HCT116 (cell line): ENCODE data around the gene ASIC5. TPM values are rescaled to one million over a fixed set of nuclear protein-coding genes. Genes with fewer than 3 reads are reported as not detected.

Experiments
- ATAC-seq: fragments of 200-7000 bp; cut with Tn5 transposase; 2 replicates; pipeline ENCODE4 v1.9.1; 2020; ENCODE audit warnings: mild to moderate bottlenecking, moderate library complexity
- BruUV-seq: library from RNA; stranded (reverse); fragments of 400-500 nt; replicated peaks from 2 replicates; lab custom pipeline; 2021; lab: Mats Ljungman, UMichigan
- CTCF ChIA-PET: fragments of 300-600 bp; sonication (Branson Sonifier 250); formaldehyde crosslinking; loops from one replicate; lab custom pipeline; 2021; ENCODE audit warnings: antibody characterized with exemption; lab: Charles Lee
- POLR2A ChIA-PET: fragments of 300-600, 350-600 bp; sonication (Branson Sonifier 250); formaldehyde crosslinking; loops from one replicate; lab custom pipeline; 2021; ENCODE audit warnings: antibody characterized with exemption; lab: Charles Lee
- RAD21 ChIA-PET, 2 experiments: fragments of 300-600 bp; sonication (Branson Sonifier 250); formaldehyde crosslinking; loops; one replicate each; lab custom pipeline; 2023; ENCODE audit warnings: low total read pairs in 2 of 2; ENCODE audit not compliant: uncharacterized antibody in 2 of 2, unreplicated experiment in 2 of 2, low non-redundant PET in 1 of 2; lab: Charles Lee
- DNase-seq: peaks from one replicate; pipeline ENCODE4 v3.0.0-alpha.2; 2010; ENCODE audit warnings: low read depth, low spot score
- H2AFZ ChIP-seq: fragments of 200-600 bp; shearing (Covaris generic), sonication (generic); 2 replicates; pipeline ENCODE4 v1.6.1; 2017; ENCODE audit warnings: low read depth, mixed run types, mixed read lengths, antibody characterized with exemption, low read length; ENCODE audit not compliant: poor library complexity, severe bottlenecking
- H3K27ac ChIP-seq: 2 replicates; pipeline ENCODE4 v1.5.1; 2012; ENCODE audit warnings: low read depth, low read length
- H3K27me3 ChIP-seq: fragments of 200-600 bp; sonication (generic); 2 replicates; pipeline ENCODE4 v1.6.1; 2016; ENCODE audit warnings: mixed run types, low read length, mixed read lengths; ENCODE audit not compliant: insufficient read depth
- H3K36me3 ChIP-seq, 2 experiments: fragments of 200-500 bp in 1 of 2; fragments of 200-600 bp in 1 of 2; sonication (Bioruptor generic) in 1 of 2; sonication (generic) in 1 of 2; 2 replicates each; pipeline versions ENCODE4 v1.5.1 to v1.6.1; 2014 to 2016; ENCODE audit warnings: low read length in 2 of 2, inconsistent platforms in 1 of 2, mixed read lengths in 1 of 2, mixed run types in 1 of 2; ENCODE audit not compliant: insufficient read depth in 2 of 2, control insufficient read depth in 1 of 2
- H3K4me1 ChIP-seq, 2 experiments: fragments of 200-600 bp in 1 of 2; sonication (generic) in 1 of 2; 2 replicates each; pipeline versions ENCODE4 v1.5.1 to v1.6.1; 2012 to 2017; ENCODE audit warnings: low read length in 2 of 2, inconsistent platforms in 1 of 2, mild to moderate bottlenecking in 1 of 2, mixed read lengths in 1 of 2, mixed run types in 1 of 2, moderate library complexity in 1 of 2; ENCODE audit not compliant: insufficient read depth in 2 of 2, control insufficient read depth in 1 of 2
- H3K4me2 ChIP-seq: fragments of 200-600 bp; sonication (generic); 2 replicates; pipeline ENCODE4 v1.6.1; 2017; ENCODE audit warnings: mixed run types, low read length, mixed read lengths
- H3K4me3 ChIP-seq, 2 experiments: fragments of 200-600 bp in 1 of 2; sonication (generic) in 1 of 2; replicated peaks in 1 of 2; 2 replicates each; pipeline ENCODE4 v1.5.1; 2011 to 2016; ENCODE audit warnings: low read length in 2 of 2, control low read depth in 1 of 2, low read depth in 1 of 2, mild to moderate bottlenecking in 1 of 2, mixed read lengths in 1 of 2, mixed run types in 1 of 2
- H3K79me2 ChIP-seq: fragments of 200-600 bp; sonication (generic); 2 replicates; pipeline ENCODE4 v1.6.1; 2017; ENCODE audit warnings: mild to moderate bottlenecking, mixed run types, low read length, moderate library complexity, mixed read lengths; ENCODE audit not compliant: insufficient read depth
- H3K9ac ChIP-seq: fragments of 200-600 bp; sonication (generic); 2 replicates; pipeline ENCODE4 v1.6.1; 2016; ENCODE audit warnings: low read length, mixed read lengths
- H3K9me2 ChIP-seq: fragments of 200-600 bp; sonication (generic), shearing (Covaris generic); 2 replicates; pipeline ENCODE4 v1.6.1; 2017; ENCODE audit warnings: mixed run types, mild to moderate bottlenecking, moderate library complexity; ENCODE audit not compliant: insufficient read depth
- H3K9me3 ChIP-seq, 2 experiments: fragments of 200-500 bp in 1 of 2; fragments of 200-600 bp in 1 of 2; sonication (Bioruptor generic) in 1 of 2; sonication (generic) in 1 of 2; 2 replicates each; pipeline ENCODE4 v1.6.1; 2014 to 2017; ENCODE audit warnings: low read length in 2 of 2, mixed read lengths in 2 of 2, inconsistent platforms in 1 of 2, low read depth in 1 of 2, mild to moderate bottlenecking in 1 of 2, mixed run types in 1 of 2, moderate library complexity in 1 of 2; ENCODE audit not compliant: control insufficient read depth in 1 of 2, insufficient read depth in 1 of 2
- H4K20me1 ChIP-seq: fragments of 200-600 bp; sonication (generic), shearing (Covaris generic); 2 replicates; pipeline ENCODE4 v1.6.1; 2017; ENCODE audit warnings: mixed run types, mild to moderate bottlenecking, moderate library complexity; ENCODE audit not compliant: insufficient read depth
- ATF3 ChIP-seq: IDR thresholded peaks from 2 replicates; pipeline ENCODE4 v1.6.1; 2012
- JUND ChIP-seq: IDR thresholded peaks from 2 replicates; pipeline ENCODE4 v1.6.1; 2012
- POLR2A ChIP-seq: IDR thresholded peaks from 2 replicates; pipeline ENCODE4 v1.7.0; 2011; ENCODE audit warnings: borderline replicate concordance; ENCODE audit not compliant: insufficient read depth, insufficient read length; ENCODE audit errors: extremely low read depth
- POLR2AphosphoS5 ChIP-seq: IDR thresholded peaks from 2 replicates; pipeline ENCODE4 v1.6.1; 2011; ENCODE audit warnings: mild to moderate bottlenecking, low read depth, low read length, moderate library complexity
- RAD21 ChIP-seq: IDR thresholded peaks from 2 replicates; pipeline ENCODE4 v1.6.1; 2012; ENCODE audit warnings: low read depth, mild to moderate bottlenecking
- SIN3A ChIP-seq: IDR thresholded peaks from 2 replicates; pipeline ENCODE4 v1.6.1; 2012; ENCODE audit warnings: low read depth
- SP1 ChIP-seq: IDR thresholded peaks from 2 replicates; pipeline ENCODE4 v1.6.1; 2012; ENCODE audit warnings: low read depth
- SRF ChIP-seq: IDR thresholded peaks from 2 replicates; pipeline ENCODE4 v1.6.1; 2012; ENCODE audit warnings: low read depth
- ZNF274 ChIP-seq: fragments of 200-500 bp; sonication (Bioruptor generic); IDR thresholded peaks from 2 replicates; pipeline ENCODE4 v1.6.1; 2014; ENCODE audit warnings: mild to moderate bottlenecking, low read depth, low read length, inconsistent platforms
- intact Hi-C: fragments of 100-400 bp; cut with micrococcal nuclease; formaldehyde crosslinking; loops from 2 replicates; pipeline ENCODE4 v1.10.0; 2022
- total RNA-seq: library from RNA; stranded (reverse); gene quantifications from one replicate; pipeline ENCODE4 v1.2.1, GENCODE V29; 2021; ENCODE audit not compliant: unreplicated experiment

Gene ASIC5
- total RNA-seq, 1 experiment from 2014 or later: not detected

DNA sequence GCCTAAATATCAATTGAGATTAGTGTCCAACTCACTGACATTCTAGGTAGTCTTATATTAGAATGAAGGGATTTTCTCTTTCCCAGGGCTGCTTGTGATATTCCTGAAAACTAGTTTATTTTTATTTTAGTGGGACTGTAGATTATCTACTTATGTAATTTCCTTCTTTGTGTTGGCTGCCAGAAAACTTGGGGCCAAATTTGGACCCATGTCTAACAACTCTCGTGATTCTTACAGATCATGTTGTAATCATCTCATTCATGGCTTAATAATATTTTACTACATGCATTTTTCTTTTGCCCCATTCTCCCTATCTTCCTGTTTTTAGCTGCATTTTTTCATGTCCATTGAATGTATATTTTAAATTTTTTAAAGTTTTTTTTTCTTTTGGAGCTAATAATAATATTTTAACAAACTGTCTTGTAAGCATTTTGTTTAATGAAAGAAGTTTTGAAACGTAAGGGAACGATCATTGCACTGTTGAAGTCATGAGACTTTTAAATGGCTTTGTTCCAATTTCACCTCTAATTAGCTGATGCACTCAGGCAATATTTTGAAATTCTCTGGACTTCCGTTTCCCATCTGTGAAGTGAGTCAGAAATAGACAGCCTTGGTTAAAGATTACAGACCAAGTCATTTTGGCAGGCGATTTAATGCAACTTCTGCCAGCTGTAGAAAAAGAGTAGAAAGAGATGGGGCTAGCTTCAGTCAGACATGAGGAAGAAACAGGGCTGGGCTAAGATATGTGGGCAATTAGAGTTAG, 23.1 kb upstream of the ASIC5 start:
- Histone ChIP-seq H3K9ac (no peak overlapping the region), H3K27ac (no peak overlapping the region), H3K36me3 (no peaks in the 10 kb centered on the region), H3K4me3 (no peak overlapping the region), H2AFZ (no peak overlapping the region), H3K27me3 (no peaks in the 10 kb centered on the region), H3K4me1 (no peaks in the 10 kb centered on the region), H3K9me2 (no peaks in the 10 kb centered on the region), H3K4me2 (no peak overlapping the region), H4K20me1 (no peaks in the 10 kb centered on the region), H3K79me2 (no peaks in the 10 kb centered on the region), H3K9me3 (no peaks in the 10 kb centered on the region)
- no peak for ATAC-seq
- no peak for DNase-seq
- no TSS peak for BruUV-seq
- TF ChIP-seq SRF: no peak
- ChIA-PET RAD21 (no interaction called here), CTCF (no interaction called here), POLR2A (no interaction called here)
- intact Hi-C loops: no loop called here

DNA sequence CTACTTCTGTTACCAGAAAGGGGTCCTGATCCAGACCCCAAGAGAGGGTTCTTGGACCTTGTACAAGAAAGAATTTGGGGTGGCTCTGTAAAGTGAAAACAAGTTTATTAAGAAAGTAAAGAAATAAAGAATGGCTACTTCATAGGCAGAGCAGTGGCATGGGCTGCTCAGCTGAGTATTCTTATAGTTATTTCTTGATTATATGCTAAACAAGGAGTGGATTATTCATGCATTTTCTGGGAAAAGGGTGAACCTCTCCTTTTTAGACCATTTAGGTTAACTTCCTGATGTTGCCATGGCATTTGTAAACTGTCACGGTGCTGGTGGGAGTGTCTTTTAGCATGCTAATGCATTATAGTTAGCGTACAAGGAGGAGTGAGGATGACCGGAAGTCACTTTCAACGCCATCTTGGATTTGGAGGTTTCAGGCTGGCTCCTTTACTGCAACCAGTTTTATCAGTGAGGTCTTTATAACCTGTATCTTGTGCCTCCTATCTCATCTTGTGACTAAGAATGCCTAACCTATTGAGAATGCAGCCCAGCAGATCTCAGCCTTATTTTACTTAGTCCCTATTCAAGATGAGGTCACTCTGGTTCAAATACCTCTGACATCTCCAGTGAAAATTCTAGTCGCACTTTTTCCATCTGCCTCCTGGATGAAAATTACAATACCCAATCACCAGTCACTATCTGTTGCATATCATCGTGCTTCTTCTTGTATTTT, 21.9 kb upstream of the ASIC5 start:
- DNase-seq (no peak), ATAC-seq (no peak)
- intact Hi-C loops: no loop called here
- RAD21 ChIA-PET: no interaction called here
- no peaks in the 10 kb centered on the region for H3K9me3 ChIP-seq
- no peaks in the 10 kb centered on the region for H3K27me3 ChIP-seq
- H3K79me2 ChIP-seq: no peaks in the 10 kb centered on the region
- CTCF ChIA-PET: no interaction called here
- H3K9ac ChIP-seq: no peak overlapping the region
- POLR2A ChIA-PET: no interaction called here
- TF ChIP-seq JUND: no peak
- TF ChIP-seq RAD21: no peak
- no peak for TF ChIP-seq POLR2A
- no peak for TF ChIP-seq SP1
- no peak for TF ChIP-seq ZNF274
- TF ChIP-seq POLR2AphosphoS5: no peak
- no peak for TF ChIP-seq ATF3
- TF ChIP-seq SIN3A: no peak
- no TSS peak for BruUV-seq
- H3K4me1 ChIP-seq: no peaks in the 10 kb centered on the region
- no peak overlapping the region for H3K27ac ChIP-seq
- H3K36me3 ChIP-seq: no peaks in the 10 kb centered on the region
- H2AFZ ChIP-seq: no peak overlapping the region
- no peak overlapping the region for H3K4me3 ChIP-seq
- no peaks in the 10 kb centered on the region for H4K20me1 ChIP-seq
- H3K4me2 ChIP-seq: no peak overlapping the region
- no peaks in the 10 kb centered on the region for H3K9me2 ChIP-seq
